Measurements from ENCODE around the gene PIK3R2. TPM values are rescaled to one million over a fixed set of nuclear protein-coding genes. Genes with fewer than 3 reads are reported as not detected.

Gene PIK3R2
- polyA plus RNA-seq, 1 experiment = 19.7 TPM

DNA sequence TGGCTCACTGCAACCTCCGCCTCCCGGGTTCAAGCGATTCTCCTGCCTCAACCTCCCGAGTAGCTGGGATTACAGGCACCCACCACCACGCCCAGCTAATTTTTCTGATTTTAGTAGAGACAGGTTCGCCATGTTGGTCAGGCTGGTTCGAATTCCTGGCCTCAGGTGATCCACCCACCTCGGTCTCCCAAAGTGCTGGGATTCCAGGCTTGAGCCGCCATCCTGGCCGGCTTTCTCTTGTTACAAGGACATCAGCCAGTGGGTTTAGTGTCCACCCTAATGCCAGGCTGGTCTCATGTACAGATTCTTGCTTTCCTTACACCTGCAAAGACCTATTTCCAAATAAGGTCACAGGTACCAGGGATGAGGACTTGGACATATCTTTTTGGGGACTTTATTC, 6.8 kb downstream of the PIK3R2 start:
- no peak overlapping the region for H3K27ac ChIP-seq (ENCODE audit: low read depth, low read length)
- no peaks in the 10 kb centered on the region for H3K27me3 ChIP-seq (ENCODE audit: control insufficient read depth, insufficient read depth, low read length)
- TF ChIP-seq, protein P1, sequence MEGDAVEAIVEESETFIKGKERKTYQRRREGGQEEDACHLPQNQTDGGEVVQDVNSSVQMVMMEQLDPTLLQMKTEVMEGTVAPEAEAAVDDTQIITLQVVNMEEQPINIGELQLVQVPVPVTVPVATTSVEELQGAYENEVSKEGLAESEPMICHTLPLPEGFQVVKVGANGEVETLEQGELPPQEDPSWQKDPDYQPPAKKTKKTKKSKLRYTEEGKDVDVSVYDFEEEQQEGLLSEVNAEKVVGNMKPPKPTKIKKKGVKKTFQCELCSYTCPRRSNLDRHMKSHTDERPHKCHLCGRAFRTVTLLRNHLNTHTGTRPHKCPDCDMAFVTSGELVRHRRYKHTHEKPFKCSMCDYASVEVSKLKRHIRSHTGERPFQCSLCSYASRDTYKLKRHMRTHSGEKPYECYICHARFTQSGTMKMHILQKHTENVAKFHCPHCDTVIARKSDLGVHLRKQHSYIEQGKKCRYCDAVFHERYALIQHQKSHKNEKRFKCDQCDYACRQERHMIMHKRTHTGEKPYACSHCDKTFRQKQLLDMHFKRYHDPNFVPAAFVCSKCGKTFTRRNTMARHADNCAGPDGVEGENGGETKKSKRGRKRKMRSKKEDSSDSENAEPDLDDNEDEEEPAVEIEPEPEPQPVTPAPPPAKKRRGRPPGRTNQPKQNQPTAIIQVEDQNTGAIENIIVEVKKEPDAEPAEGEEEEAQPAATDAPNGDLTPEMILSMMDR (IDR thresholded peaks at IDR 0.05; ENCODE audit: low read depth, low read length) = no peak
- CTCF ChIA-PET = interaction anchor here (1.1 to 2.6 kb wide), 5 partner anchors 8 to 93 kb away, joined by 3 to 20 read pairs (median 6); partner anchors contain the start of gene PIK3R2
- no peak for DNase-seq (ENCODE audit: low read depth, low spot score)
- no peaks in the 10 kb centered on the region for H3K9me3 ChIP-seq (ENCODE audit: control insufficient read depth, insufficient read depth, low read length)
- POLR2A ChIA-PET = interaction anchor here (0.5 kb wide), 1 partner anchor 152 kb away, joined by 4 read pairs; the partner anchor contains the start of gene ARRDC2
- H3K4me3 ChIP-seq (ENCODE audit: low read depth, low read length) = no peak overlapping the region

- Histone ChIP-seq H3K27ac (ENCODE audit: low read depth, low read length) (no peak overlapping the region), H3K27me3 (ENCODE audit: control insufficient read depth, insufficient read depth, low read length) (no peaks in the 10 kb centered on the region), H3K9me3 (ENCODE audit: control insufficient read depth, insufficient read depth, low read length) (no peaks in the 10 kb centered on the region), H3K4me3 (ENCODE audit: low read depth, low read length) (0 out of 2 replicates have a peak overlapping the region, but pooled peaks have one; percentile 2)
- no peak for DNase-seq (ENCODE audit: low read depth, low spot score)
- CTCF ChIA-PET = interaction anchor here (0.6 to 2.6 kb wide), 13 partner anchors 9 to 225 kb away, joined by 3 to 20 read pairs (median 5); partner anchors contain the start of gene PIK3R2
- POLR2A ChIA-PET = interaction anchor here (0.5 kb wide), 1 partner anchor 152 kb away, joined by 4 read pairs; the partner anchor contains the start of gene ARRDC2
- TF ChIP-seq, protein P1 (IDR thresholded peaks at IDR 0.05; ENCODE audit: low read depth, low read length) = no peak
Observed at GRCh38 chr19:18160493-18160970, 7.6 kb downstream of the PIK3R2 start.

DNA sequence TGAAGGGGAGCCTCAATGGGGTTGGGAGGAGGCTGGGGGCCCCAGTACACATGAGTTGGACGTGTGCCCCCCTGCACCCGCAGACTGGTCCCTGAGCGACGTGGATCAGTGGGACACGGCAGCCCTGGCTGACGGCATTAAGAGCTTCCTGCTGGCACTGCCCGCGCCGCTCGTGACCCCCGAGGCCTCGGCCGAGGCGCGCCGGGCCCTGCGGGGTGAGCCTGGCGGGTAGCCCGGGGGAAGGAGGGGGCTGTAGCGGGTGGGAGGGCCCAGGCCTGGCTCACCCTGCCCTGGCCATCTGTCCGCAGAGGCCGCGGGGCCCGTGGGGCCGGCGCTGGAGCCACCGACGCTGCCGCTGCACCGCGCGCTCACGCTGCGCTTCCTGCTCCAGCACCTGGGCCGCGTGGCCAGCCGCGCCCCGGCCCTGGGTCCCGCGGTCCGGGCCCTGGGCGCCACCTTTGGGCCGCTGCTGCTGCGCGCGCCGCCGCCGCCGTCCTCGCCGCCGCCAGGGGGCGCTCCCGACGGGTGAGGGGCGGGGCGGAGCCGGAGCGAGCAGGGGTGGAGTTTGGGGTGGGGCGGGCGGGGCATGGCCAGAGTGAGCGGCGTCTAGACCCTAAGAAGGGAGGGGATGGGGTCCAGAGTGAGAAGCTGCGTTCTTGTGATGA, 8.1 kb downstream of the PIK3R2 start:
- CTCF ChIA-PET = interaction anchor here (0.5 to 2.6 kb wide), 25 partner anchors 9 to 250 kb away, joined by 3 to 20 read pairs (median 4); partner anchors contain the start of gene PIK3R2

GRCh38 chr19:18161636-18162002, 8.7 kb downstream of the PIK3R2 start:
- Histone ChIP-seq H3K27ac (ENCODE audit: low read depth, low read length) (no peak overlapping the region), H3K27me3 (ENCODE audit: control insufficient read depth, insufficient read depth, low read length) (no peaks in the 10 kb centered on the region), H3K9me3 (ENCODE audit: control insufficient read depth, insufficient read depth, low read length) (no peaks in the 10 kb centered on the region), H3K4me3 (ENCODE audit: low read depth, low read length) (no peak overlapping the region)
- CTCF ChIA-PET = interaction anchor here (0.5 to 2.6 kb wide), 18 partner anchors 9 to 249 kb away, joined by 3 to 20 read pairs (median 4); partner anchors contain the start of gene PIK3R2
- POLR2A ChIA-PET = no interaction called here
- DNase-seq (ENCODE audit: low read depth, low spot score) = no peak
- TF ChIP-seq, protein P1 (IDR thresholded peaks at IDR 0.05; ENCODE audit: low read depth, low read length) = no peak

More for the DNA sequence above, 8.1 kb downstream of the PIK3R2 start:
- TF ChIP-seq, protein P1 (IDR thresholded peaks at IDR 0.05; ENCODE audit: low read depth, low read length) = no peak
- POLR2A ChIA-PET = no interaction called here
- no peak for DNase-seq (ENCODE audit: low read depth, low spot score)
- no peaks in the 10 kb centered on the region for H3K9me3 ChIP-seq (ENCODE audit: control insufficient read depth, insufficient read depth, low read length)
- peak overlapping the region; percentile 2; the same call in 1 of the 2 replicates for H3K4me3 ChIP-seq (ENCODE audit: low read depth, low read length)
- no peaks in the 10 kb centered on the region for H3K27me3 ChIP-seq (ENCODE audit: control insufficient read depth, insufficient read depth, low read length)
- no peak overlapping the region for H3K27ac ChIP-seq (ENCODE audit: low read depth, low read length)

GRCh38 chr19:18164072-18164471, 11.1 kb downstream of the PIK3R2 start:
- Histone ChIP-seq H3K27ac (ENCODE audit: low read depth, low read length) (no peak overlapping the region), H3K9me3 (ENCODE audit: control insufficient read depth, insufficient read depth, low read length) (no peaks in the 10 kb centered on the region), H3K4me3 (ENCODE audit: low read depth, low read length) (no peak overlapping the region), H3K27me3 (ENCODE audit: control insufficient read depth, insufficient read depth, low read length) (no peaks in the 10 kb centered on the region)
- TF ChIP-seq, protein P1 (IDR thresholded peaks at IDR 0.05; ENCODE audit: low read depth, low read length) = no peak
- no peak for DNase-seq (ENCODE audit: low read depth, low spot score)
- ChIA-PET POLR2A (no interaction called here), CTCF (interaction anchor here (1.4 kb wide), 1 partner anchor 88 kb away, joined by 8 read pairs; no protein-coding TSS in a partner anchor)
